Loucy (cell line): ENCODE measurements around the gene IQCC.

Source experiments
- EZH2phosphoT487 ChIP-seq: fragments of 200-600 bp; IDR thresholded peaks from 2 replicates; pipeline ENCODE4 v1.6.1; 2018; ENCODE audit warnings: antibody characterized with exemption, mild to moderate bottlenecking, moderate library complexity, borderline replicate concordance
- TF ChIP-seq, protein P1 (sequence below): fragments of 200-600 bp; sonication (generic); conservative IDR thresholded peaks from 2 replicates; pipeline ENCODE4 v1.5.1; 2014; ENCODE audit warnings: mild to moderate bottlenecking, antibody characterized with exemption, low read length

DNA sequence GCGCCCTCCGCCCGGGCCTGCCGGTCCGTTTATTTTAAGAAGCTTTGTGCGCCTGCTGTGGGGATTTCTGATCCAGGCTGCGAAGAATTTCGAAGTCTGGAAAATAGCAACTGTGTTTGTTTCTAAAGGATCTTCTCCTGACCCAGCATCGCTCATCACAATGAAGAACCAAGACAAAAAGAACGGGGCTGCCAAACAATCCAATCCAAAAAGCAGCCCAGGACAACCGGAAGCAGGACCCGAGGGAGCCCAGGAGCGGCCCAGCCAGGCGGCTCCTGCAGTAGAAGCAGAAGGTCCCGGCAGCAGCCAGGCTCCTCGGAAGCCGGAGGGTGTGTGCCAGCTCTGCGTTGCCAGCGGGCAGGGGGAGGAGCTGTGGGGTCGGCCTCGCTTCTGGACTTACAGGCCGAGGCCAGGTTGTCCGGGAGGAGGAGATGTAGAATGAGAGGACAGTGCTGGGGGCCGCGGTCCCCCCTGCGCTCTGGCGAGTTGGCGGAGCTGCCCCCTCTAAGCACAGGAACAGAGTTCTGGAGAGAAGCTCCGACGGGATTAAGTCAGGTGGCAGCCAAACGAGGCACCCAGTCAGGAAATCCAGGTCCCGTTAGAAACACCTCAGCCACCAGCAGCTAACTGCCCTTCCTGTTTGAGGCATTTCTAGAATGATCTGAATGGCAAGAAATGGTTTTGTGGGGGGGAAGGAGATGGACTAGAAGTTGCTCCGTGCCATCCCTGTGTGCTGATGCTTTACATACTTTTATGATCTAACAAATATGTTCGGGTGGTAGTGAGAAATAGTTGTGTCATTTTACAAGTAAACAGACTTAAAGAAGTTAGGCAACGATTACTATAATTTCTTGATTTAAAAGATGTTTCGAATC is 25.0 kb upstream of the IQCC start:
- TF ChIP-seq, protein P1, sequence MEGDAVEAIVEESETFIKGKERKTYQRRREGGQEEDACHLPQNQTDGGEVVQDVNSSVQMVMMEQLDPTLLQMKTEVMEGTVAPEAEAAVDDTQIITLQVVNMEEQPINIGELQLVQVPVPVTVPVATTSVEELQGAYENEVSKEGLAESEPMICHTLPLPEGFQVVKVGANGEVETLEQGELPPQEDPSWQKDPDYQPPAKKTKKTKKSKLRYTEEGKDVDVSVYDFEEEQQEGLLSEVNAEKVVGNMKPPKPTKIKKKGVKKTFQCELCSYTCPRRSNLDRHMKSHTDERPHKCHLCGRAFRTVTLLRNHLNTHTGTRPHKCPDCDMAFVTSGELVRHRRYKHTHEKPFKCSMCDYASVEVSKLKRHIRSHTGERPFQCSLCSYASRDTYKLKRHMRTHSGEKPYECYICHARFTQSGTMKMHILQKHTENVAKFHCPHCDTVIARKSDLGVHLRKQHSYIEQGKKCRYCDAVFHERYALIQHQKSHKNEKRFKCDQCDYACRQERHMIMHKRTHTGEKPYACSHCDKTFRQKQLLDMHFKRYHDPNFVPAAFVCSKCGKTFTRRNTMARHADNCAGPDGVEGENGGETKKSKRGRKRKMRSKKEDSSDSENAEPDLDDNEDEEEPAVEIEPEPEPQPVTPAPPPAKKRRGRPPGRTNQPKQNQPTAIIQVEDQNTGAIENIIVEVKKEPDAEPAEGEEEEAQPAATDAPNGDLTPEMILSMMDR = no peak
- TF ChIP-seq EZH2phosphoT487 = no peak
